K562 (cell line): ENCODE data around the gene KIF25. TPM values are rescaled to one million over a fixed set of nuclear protein-coding genes. Genes with fewer than 3 reads are reported as not detected.

ENCODE experiments used
- ATAC-seq: fragments of 200-7000 bp; cut with Tn5 transposase; 3 replicates; pipeline ENCODE4 v1.9.1; 2020; ENCODE audit warnings: moderate library complexity
- BruUV-seq: library from RNA; stranded (reverse); fragments of 400-500 nt; replicated peaks from 2 replicates; lab custom pipeline; 2021; lab: Mats Ljungman, UMichigan
- CTCF ChIA-PET: fragments of 300-600 bp; formaldehyde crosslinking; extraction: SDS; loops from one replicate; lab custom pipeline; 2021; ENCODE audit warnings: low intra/inter-chr PET ratio; lab: Yijun Ruan, JAX
- POLR2A ChIA-PET: fragments of 300-600, 350-650 bp; sonication (Branson Sonifier 250); formaldehyde crosslinking; extraction: SDS; loops from one replicate; lab custom pipeline; 2021; ENCODE audit warnings: antibody characterized with exemption, inconsistent platforms; lab: Yijun Ruan, JAX
- DNase-seq, 4 experiments: peaks; one replicate each; pipeline versions ENCODE4 v3.0.0 to v3.0.0-alpha.2; 2011 to 2018; ENCODE audit warnings: low spot score in 3 of 4, mixed read lengths in 3 of 4; ENCODE audit errors: extremely low read depth in 1 of 4
- FAIRE-seq: peaks from 2 replicates; lab custom pipeline; 2011; peaks lifted over from hg19 to GRCh38; lab: Jason Lieb, UNC
- H2AFZ ChIP-seq: 2 replicates; pipeline ENCODE4 v1.6.0; 2011; ENCODE audit warnings: low read depth, low read length, control low read depth, inconsistent platforms
- H3K27ac ChIP-seq: fragments of 200-600 bp; 3 replicates; pipeline ENCODE4 v1.8.0; 2011; ENCODE audit warnings: low read depth, mild to moderate bottlenecking, control low read depth, inconsistent platforms, low read length, moderate library complexity, mixed read lengths; ENCODE audit errors: extremely low read depth
- H3K27me3 ChIP-seq, 2 experiments: fragments of 300-600 bp in 1 of 2; 2 replicates in 1 of 2; 3 replicates in 1 of 2; pipeline versions ENCODE4 v1.6.0 to v1.8.0; 2011; ENCODE audit warnings: inconsistent platforms in 2 of 2, low read length in 2 of 2, mild to moderate bottlenecking in 1 of 2, mixed read lengths in 1 of 2, moderate library complexity in 1 of 2; ENCODE audit not compliant: control insufficient read depth in 2 of 2, insufficient read depth in 2 of 2
- H3K36me3 ChIP-seq: fragments of 300-600 bp; 3 replicates; pipeline ENCODE4 v1.8.0; 2011; ENCODE audit warnings: mild to moderate bottlenecking, low read length, inconsistent platforms; ENCODE audit not compliant: control insufficient read depth, insufficient read depth
- H3K4me1 ChIP-seq, 2 experiments: fragments of 200-600 bp in 1 of 2; replicated peaks in 1 of 2; 2 replicates in 1 of 2; 3 replicates in 1 of 2; pipeline versions ENCODE4 v1.5.1 to v1.8.0; 2011; ENCODE audit warnings: inconsistent platforms in 2 of 2, low read length in 2 of 2, mild to moderate bottlenecking in 1 of 2, mixed read lengths in 1 of 2, moderate library complexity in 1 of 2; ENCODE audit not compliant: control insufficient read depth in 2 of 2, insufficient read depth in 2 of 2
- H3K4me2 ChIP-seq: 2 replicates; pipeline ENCODE4 v1.6.1; 2011; ENCODE audit warnings: low read length, control low read depth, inconsistent platforms, mixed read lengths; ENCODE audit not compliant: insufficient read depth
- H3K4me3 ChIP-seq: fragments of 200-600 bp; sonication (generic), shearing (Covaris generic); 2 replicates; pipeline ENCODE4 v1.5.1; 2016; ENCODE audit warnings: control low read depth, inconsistent platforms
- H3K79me2 ChIP-seq: fragments of 200-600 bp; 3 replicates; pipeline ENCODE4 v1.8.0; 2011; ENCODE audit warnings: low read length, inconsistent platforms; ENCODE audit not compliant: control insufficient read depth, insufficient read depth
- H3K9ac ChIP-seq, 2 experiments: 2 replicates each; pipeline versions ENCODE4 v1.6.0 to v1.6.1; 2011; ENCODE audit warnings: low read depth in 2 of 2, low read length in 2 of 2, control low read depth in 1 of 2, inconsistent platforms in 1 of 2, mild to moderate bottlenecking in 1 of 2, mixed read lengths in 1 of 2; ENCODE audit not compliant: insufficient read depth in 1 of 2
- H3K9me1 ChIP-seq: one replicate; pipeline ENCODE4 v1.6.0; 2011; ENCODE audit warnings: inconsistent platforms, mild to moderate bottlenecking, low read length, moderate library complexity; ENCODE audit not compliant: control insufficient read depth, insufficient read depth
- H3K9me3 ChIP-seq: replicated peaks from 2 replicates; pipeline ENCODE4 v1.5.1; 2011; ENCODE audit warnings: low read depth, low read length, inconsistent platforms; ENCODE audit not compliant: control insufficient read depth, insufficient read depth
- H4K20me1 ChIP-seq: replicated peaks from 2 replicates; pipeline ENCODE4 v1.6.1; 2011; ENCODE audit warnings: low read length, inconsistent platforms, mixed read lengths; ENCODE audit not compliant: control insufficient read depth, insufficient read depth
- ARID2 ChIP-seq: fragments of 450-650 bp; IDR thresholded peaks from 2 replicates; pipeline ENCODE4 v1.6.1; 2017; ENCODE audit warnings: antibody characterized with exemption, mild to moderate bottlenecking
- CHCHD3 ChIP-seq: fragments of 250-450 bp; sonication (Bioruptor Pico); IDR thresholded peaks from 2 replicates; pipeline ENCODE4 v2.1.2; 2022; ENCODE audit warnings: mild to moderate bottlenecking
- E2F3 ChIP-seq: fragments of 250-450 bp; sonication (Bioruptor Pico); IDR thresholded peaks from 2 replicates; pipeline ENCODE4 v1.4.0; 2020; ENCODE audit warnings: mild to moderate bottlenecking
- FOXA1 ChIP-seq: fragments of 450-650 bp; IDR thresholded peaks from 2 replicates; pipeline ENCODE4 v1.6.1; 2016; ENCODE audit warnings: mild to moderate bottlenecking, borderline replicate concordance
- GTF2B ChIP-seq: IDR thresholded peaks from 2 replicates; pipeline ENCODE4 v1.6.1; 2011; ENCODE audit not compliant: insufficient read length; ENCODE audit errors: extremely low read depth
- LARP7 ChIP-seq: fragments of 450-650 bp; IDR thresholded peaks from 2 replicates; pipeline ENCODE4 v1.6.1; 2016
- NCOA1 ChIP-seq: fragments of 450-650 bp; IDR thresholded peaks from 2 replicates; pipeline ENCODE4 v1.6.1; 2016; ENCODE audit warnings: low read depth
- POLR2A ChIP-seq: fragments of 450-650 bp; conservative IDR thresholded peaks from 2 replicates; pipeline ENCODE4 v1.6.1; 2016
- PRPF4 ChIP-seq: fragments of 200-400 bp; formaldehyde crosslinking; IDR thresholded peaks from one replicate; pipeline ENCODE4 v1.6.1; 2017; ENCODE audit warnings: low read length, low read depth, mild to moderate bottlenecking; ENCODE audit not compliant: insufficient read depth, poor library complexity, severe bottlenecking
- RBM39 ChIP-seq: fragments of 200-400 bp; formaldehyde crosslinking; optimal IDR thresholded peaks from 2 replicates; pipeline ENCODE3; 2018; ENCODE audit warnings: low read depth, low read length
- RUNX1 ChIP-seq: sonication (generic); IDR thresholded peaks from 2 replicates; pipeline ENCODE4 v1.6.1; 2016; ENCODE audit warnings: antibody characterized with exemption, low read depth
- TCFL5 ChIP-seq: fragments of 250-450 bp; sonication (Bioruptor Pico); conservative IDR thresholded peaks from 2 replicates; pipeline ENCODE4 v1.6.1; 2021; ENCODE audit warnings: mild to moderate bottlenecking, moderate library complexity, matching md5 sums
- THRAP3 ChIP-seq: fragments of 450-650 bp; IDR thresholded peaks from 2 replicates; pipeline ENCODE4 v1.6.1; 2016; ENCODE audit warnings: mild to moderate bottlenecking, inconsistent platforms, borderline replicate concordance
- ZNF12 ChIP-seq: sonication (generic); formaldehyde crosslinking; IDR thresholded peaks from 2 replicates; pipeline ENCODE4 v1.4.0; 2020; ENCODE audit warnings: mild to moderate bottlenecking, missing genetic modification reagents
- ZNF197 ChIP-seq: fragments of 200-800 bp; sonication (Bioruptor generic); IDR thresholded peaks from 2 replicates; pipeline ENCODE4 v1.6.1; 2016; ENCODE audit warnings: low read depth, missing genetic modification characterization, missing compliant biosample characterization
- ZNF76 ChIP-seq: fragments of 250-450 bp; sonication (Bioruptor Pico); IDR thresholded peaks from 2 replicates; pipeline ENCODE4 v1.4.0; 2020; ENCODE audit warnings: mild to moderate bottlenecking, moderate library complexity, borderline replicate concordance
- WGBS: fragments of 100-300 bp; shearing (Covaris generic); methylation state at CpG from one replicate; pipeline ENCODE4 v1.1.6; 2016; ENCODE audit warnings: low coverage, mixed read lengths; ENCODE audit not compliant: insufficient coverage; ENCODE audit errors: missing lambda C conversion rate; 5-methylcytosine and 5-hydroxymethylcytosine counted together
- in situ Hi-C: fragments of 300-500 bp; cut with MboI; formaldehyde crosslinking; loops from 4 replicates; pipeline ENCODE4 v1.15.0; 2018; ENCODE audit warnings: inconsistent platforms, mixed read lengths
- intact Hi-C: fragments of 100-400 bp; cut with micrococcal nuclease; formaldehyde crosslinking; loops from 2 replicates; pipeline ENCODE4 v1.14.2; 2022
- polyA plus RNA-seq, 8 experiments: library from polyadenylated mRNA; depleted of rRNA in 4 of 8; stranded (reverse) in 5 of 8; unstranded in 3 of 8; fragments of >200 nt; fragmentation: Nextera tagmentation in 2 of 8; fragmentation: Illumina TruSeq in 1 of 8; extraction: Ambion mirVana in 2 of 8; extraction: Trizol in 1 of 8; gene quantifications; 2 replicates each; pipeline versions ENCODE4 v1.2.1 to v1.2.3, GENCODE V29; 2011 to 2014; ENCODE audit warnings: inconsistent platforms in 1 of 8, missing spikeins in 1 of 8
- total RNA-seq, 7 experiments: library from RNA; depleted of rRNA in 6 of 7; stranded (reverse); fragments of >200 nt in 6 of 7; fragmentation: Illumina TruSeq in 2 of 7; extraction: Trizol in 2 of 7; gene quantifications; 2 replicates each; pipeline versions ENCODE4 v1.2.1 to v1.2.3, GENCODE V29; 2011 to 2021; ENCODE audit warnings: low replicate concordance in 1 of 7
- TF ChIP-seq, protein P1 (sequence below): fragments of 250-450 bp; sonication (Bioruptor Pico); IDR thresholded peaks from 2 replicates; pipeline ENCODE4 v1.5.0; 2021; ENCODE audit warnings: mild to moderate bottlenecking, borderline replicate concordance

The KIF25 gene
- total and polyA plus RNA-seq, 9 of the 15 experiments (the other 6 are each of a cell fraction or from before 2014, with no cell fraction given): 0.04 to 0.49 (median 0.23) TPM; not detected in 5

- POLR2A ChIA-PET: interaction anchor here (0.5 kb wide), 1 partner anchor 444 kb away, joined by 3 read pairs; no protein-coding TSS in a partner anchor
- Histone ChIP-seq H3K4me1 (peaks cover 0 to 9% of the 10 kb centered on the region in 2 experiments; a peak in 4 of 5 replicates), H3K4me2 (no peak overlapping the region), H3K9ac (no peak overlapping the region), H3K9me1 (no peaks in the 10 kb centered on the region), H3K4me3 (no peak overlapping the region), H4K20me1 (no peaks in the 10 kb centered on the region), H3K9me3 (no peaks in the 10 kb centered on the region), H2AFZ (no peak overlapping the region), H3K27ac (no peak overlapping the region), H3K27me3 (peaks cover 31 to 57% of the 10 kb centered on the region in 2 experiments), H3K79me2 (no peaks in the 10 kb centered on the region), H3K36me3 (no peaks in the 10 kb centered on the region)
- in situ Hi-C loops (no loop called here), intact Hi-C loops (no loop called here)
- WGBS: 7% methylated on average over 9 of the region's 9 CpGs
- ATAC-seq (no peak), DNase-seq (no peak), FAIRE-seq (peak; percentile 6)
- CTCF ChIA-PET: no interaction called here
- BruUV-seq: no TSS peak
- TF ChIP-seq CHCHD3 (CRISPR knock-in tag): no peak
- TF ChIP-seq RUNX1: no peak
- no peak for TF ChIP-seq FOXA1
- no peak for TF ChIP-seq ZNF197 (CRISPR knock-in tag)
- no peak for TF ChIP-seq LARP7
- TF ChIP-seq PRPF4: no peak
- TF ChIP-seq RBM39: no peak
- TF ChIP-seq ZNF76 (CRISPR knock-in tag): no peak
- TF ChIP-seq NCOA1: no peak
- no peak for TF ChIP-seq POLR2A
- TF ChIP-seq THRAP3: no peak
- no peak for TF ChIP-seq GTF2B
- TF ChIP-seq ZNF12 (CRISPR knock-in tag): no peak
- no peak for TF ChIP-seq ARID2
- TF ChIP-seq, protein P1, sequence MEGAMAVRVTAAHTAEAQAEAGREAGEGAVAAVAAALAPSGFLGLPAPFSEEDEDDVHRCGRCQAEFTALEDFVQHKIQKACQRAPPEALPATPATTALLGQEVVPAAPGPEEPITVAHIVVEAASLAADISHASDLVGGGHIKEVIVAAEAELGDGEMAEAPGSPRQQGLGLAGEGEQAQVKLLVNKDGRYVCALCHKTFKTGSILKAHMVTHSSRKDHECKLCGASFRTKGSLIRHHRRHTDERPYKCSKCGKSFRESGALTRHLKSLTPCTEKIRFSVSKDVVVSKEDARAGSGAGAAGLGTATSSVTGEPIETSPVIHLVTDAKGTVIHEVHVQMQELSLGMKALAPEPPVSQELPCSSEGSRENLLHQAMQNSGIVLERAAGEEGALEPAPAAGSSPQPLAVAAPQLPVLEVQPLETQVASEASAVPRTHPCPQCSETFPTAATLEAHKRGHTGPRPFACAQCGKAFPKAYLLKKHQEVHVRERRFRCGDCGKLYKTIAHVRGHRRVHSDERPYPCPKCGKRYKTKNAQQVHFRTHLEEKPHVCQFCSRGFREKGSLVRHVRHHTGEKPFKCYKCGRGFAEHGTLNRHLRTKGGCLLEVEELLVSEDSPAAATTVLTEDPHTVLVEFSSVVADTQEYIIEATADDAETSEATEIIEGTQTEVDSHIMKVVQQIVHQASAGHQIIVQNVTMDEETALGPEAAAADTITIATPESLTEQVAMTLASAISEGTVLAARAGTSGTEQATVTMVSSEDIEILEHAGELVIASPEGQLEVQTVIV (CRISPR knock-in tag): no peak
- no peak for TF ChIP-seq E2F3 (CRISPR knock-in tag)
- no peak for TF ChIP-seq TCFL5 (CRISPR knock-in tag)
These were observed 29.5 kb downstream of the KIF25 start for GRCh38 chr6:168026925-168027324.
